NCI-H2196 treated with DMSO at 0.1 percent for 48 hours (cell line): Measurements from ENCODE around the gene PARD3B.

Experiments
- DNase-seq: peaks from one replicate; lab custom pipeline; 2025; ENCODE audit not compliant: unreplicated experiment; lab: John Stamatoyannopoulos, UW

The PARD3B gene

DNA sequence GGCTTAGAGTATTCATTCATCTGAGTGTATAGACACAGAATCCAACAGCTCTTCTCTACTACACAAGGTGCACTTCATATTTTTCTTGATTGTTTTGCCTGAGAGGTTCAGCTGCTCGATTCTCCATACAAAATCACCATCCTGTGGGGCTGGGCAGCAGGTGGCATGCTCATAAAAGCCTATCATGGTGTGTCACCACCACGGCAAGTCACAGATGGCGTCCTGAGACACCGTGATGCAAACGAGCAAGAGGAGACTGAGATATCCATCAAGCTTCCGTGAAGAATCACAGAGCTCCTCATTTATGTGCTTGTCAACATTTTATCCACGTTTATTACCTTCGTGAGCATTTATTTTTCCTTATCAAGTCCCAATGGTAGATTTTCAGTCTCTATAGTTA lies 1114.6 kb downstream of the PARD3B start:
- no peak for DNase-seq

DNA sequence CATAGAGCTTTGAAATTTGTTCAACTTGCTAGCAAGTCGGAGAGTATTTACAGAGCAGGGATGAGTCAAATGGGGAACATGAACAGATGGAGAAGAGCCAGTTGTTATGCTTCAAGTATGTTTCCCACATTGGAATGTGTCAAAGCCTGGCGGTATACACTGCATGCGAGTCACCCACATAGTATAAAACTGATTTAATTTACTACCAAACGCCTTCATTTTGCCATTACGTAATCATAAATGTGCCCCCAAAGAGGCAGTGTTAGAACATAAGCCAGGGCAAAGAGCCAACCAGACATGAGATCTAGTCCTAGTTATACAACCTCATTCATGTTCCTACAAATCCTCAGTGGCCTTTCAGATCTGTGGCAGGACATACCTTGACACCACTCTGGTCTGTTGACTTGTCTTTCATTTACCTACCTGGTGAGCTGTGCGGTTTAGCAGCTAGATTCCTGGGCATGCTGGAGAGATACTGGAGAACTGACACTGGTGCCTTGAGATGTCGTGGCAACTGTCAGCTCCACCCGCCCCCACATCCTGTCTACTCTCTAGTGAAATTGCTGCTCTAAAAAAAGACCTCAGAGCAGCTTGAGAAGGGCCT lies 1115.3 kb downstream of the PARD3B start:
- no peak for DNase-seq

DNA sequence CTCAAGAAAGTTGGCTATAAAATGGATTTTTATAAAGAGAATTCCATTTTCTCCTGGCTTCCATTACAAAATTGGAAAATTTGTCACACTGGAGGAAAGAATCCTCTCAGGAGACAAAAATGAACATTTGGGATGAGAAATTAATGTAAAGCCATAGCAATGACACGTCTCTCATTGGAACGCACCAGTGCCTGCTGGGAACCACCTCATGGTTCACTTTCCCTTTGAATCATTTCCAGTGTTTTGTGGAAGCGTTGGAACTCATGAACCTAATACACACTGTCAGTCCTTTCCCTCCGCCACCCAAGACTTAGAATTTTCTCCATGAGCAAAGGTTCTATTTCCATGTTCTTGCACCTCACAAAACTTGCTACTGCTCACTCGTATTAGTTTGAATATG lies 1116.0 kb downstream of the PARD3B start:
- DNase-seq: no peak

DNA sequence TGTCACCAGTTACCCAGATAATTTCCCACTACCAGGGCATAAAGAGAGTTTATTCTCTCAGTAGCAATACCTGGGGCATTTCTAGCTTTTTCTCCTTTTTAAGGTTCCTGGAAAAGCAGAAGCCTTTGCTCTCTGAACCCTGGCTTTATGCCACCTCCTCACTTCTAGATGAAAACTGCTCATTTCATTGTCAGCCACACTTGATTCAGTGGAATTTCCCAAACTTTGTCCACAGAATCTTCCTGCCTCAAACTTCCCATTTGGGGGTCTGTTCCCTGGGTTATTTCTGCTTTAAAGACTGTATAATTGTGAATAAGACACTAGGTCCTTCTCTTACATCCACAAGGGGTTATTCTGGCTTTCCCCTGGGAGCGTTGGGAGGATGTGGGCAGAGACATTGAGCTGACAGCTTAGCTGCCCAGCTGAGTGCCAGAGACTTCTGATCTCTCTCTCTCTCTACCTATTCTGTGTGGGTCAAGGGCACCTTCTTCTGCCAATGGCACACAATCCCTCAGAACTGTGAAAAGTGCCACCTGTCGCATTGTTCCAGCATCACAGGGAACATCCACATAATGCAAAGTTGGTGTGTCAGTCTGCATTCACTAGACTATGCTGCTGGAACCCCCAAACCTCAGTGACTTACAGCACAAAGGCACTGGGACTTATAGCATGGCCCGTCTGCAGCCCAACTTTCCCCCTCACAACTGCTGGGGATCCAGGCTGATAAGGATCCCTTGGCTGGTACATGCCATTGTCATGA lies 1117.1 kb downstream of the PARD3B start:
- DNase-seq: no peak

DNA sequence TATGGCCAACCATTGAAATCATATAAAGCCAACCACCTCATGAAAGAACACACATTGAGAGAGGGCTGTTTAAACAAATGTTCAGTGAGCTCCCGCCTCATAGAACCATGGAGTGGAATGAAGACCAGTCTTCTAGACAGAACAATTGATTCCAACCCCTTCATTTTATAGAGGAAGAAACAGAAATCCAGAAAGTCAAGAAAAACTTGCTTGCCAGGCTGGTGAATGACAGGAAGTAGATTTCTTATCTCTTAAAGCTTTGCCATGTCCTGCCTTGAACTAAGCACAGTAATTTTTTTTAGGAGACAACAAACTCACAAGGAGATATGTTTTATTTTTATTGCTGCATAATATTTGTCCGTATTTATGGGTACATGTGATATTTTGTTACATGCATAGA lies 1120.5 kb downstream of the PARD3B start:
- no peak for DNase-seq
